HG03558 (cell line): ENCODE measurements around the gene MLF2.

Experiments
- ATAC-seq: cut with Tn5 transposase; IDR thresholded peaks from one replicate; pipeline ENCODE4 v1.9.1; 2021; ENCODE audit warnings: moderate number of reproducible peaks; ENCODE audit not compliant: unreplicated experiment; ENCODE audit errors: extremely low read depth

The MLF2 gene

GRCh38 chr12:6699989-6700645 lies 52.8 kb downstream of the MLF2 start:
- ATAC-seq, result no peak

GRCh38 chr12:6699259-6699988 lies 53.5 kb downstream of the MLF2 start:
- ATAC-seq, result no peak

- no peak for ATAC-seq
Measured at GRCh38 chr12:6698352-6699046, 54.4 kb downstream of the MLF2 start.
